ENCODE data around the gene HSPBAP1.

- TF ChIP-seq CTCF (IDR thresholded peaks at IDR 0.05) (no peak), POLR2A (IDR thresholded peaks at IDR 0.05) (no peak)
These were observed 65.4 kb downstream of the HSPBAP1 start for GRCh38 chr3:122728186-122728585.
